HG03469 (cell line): ENCODE measurements around the gene POLR2B.
"Not testable (repeated sequence)": the region's sequence is repeated elsewhere in the genome, so short reads cannot be mapped to it uniquely, and the experiment has no call there.

Experiments
- ATAC-seq: cut with Tn5 transposase; IDR thresholded peaks from one replicate; pipeline ENCODE4 v1.9.1; 2021; ENCODE audit warnings: mild to moderate bottlenecking, moderate library complexity, moderate number of reproducible peaks; ENCODE audit not compliant: unreplicated experiment

The POLR2B gene

DNA sequence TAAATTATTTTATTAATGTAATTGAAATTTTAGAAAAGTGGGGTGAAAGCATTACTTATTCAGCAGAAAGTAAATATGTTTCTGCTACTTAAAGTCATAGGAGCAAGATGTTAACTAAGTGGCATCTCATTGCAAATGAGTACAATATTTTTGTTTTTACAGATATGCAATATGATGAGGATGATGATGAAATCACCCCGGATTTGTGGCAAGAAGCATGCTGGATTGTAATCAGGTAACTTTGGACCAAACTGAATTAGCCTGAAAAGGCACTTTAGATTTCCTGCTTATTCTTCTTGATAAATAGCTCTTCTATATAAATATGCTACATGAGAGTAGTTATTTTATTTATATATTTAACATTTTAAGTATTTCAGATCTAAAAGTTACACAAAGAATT is 7.5 kb downstream of the POLR2B start:
- no peak for ATAC-seq

DNA sequence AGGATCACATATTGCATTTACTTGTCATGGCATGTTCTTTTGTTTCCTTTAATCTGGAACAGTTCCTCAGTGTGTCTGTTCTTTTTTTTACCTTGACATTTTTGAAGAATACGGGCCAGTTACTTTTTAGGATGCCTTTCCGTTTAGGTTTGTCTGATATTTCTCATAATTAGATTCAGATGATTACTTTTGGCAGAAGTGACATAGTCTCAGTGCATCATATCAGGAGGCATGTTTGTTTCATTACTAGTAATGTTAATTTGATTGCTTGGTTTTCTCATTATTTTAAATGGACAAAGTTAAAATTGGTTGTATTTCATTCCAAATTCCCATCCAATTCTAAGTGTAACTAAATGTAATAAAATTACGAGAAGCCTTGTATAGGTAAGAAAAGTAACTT is 8.3 kb downstream of the POLR2B start:
- ATAC-seq, result no peak

DNA sequence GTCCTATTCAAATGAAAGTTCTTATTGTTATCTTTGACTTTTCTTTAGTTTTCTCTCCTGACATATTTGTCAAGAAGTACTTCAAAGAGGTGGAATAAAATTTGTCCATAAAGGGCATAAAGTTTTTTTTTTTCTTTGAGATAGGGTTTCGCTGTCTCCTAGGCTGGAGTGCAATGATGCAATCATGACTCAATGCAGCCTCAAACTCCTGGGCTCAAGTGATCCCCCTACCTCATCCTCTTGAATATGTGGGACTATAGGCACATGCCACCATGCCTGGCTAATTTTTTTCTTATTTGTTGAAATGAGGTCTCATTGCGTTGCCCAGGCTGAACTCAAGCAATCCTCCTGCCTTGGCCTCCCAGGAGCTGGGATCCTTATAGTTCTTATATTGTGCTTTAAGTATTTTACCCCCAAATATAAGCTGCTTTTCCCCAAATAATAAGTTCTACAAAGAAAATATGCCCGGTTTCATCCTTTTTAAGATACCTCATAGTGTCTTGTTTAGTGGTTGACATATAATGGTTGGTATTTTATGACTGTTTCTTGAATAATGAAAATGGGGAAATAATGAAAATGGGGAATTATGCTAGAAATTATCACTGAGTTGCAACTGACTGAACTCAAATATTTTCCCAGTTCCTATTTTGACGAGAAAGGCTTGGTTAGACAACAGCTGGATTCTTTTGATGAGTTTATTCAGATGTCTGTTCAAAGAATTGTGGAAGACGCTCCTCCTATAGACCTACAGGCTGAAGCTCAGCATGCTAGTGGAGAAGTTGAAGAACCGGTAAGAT is 11.6 kb downstream of the POLR2B start:
- ATAC-seq, result no peak

DNA sequence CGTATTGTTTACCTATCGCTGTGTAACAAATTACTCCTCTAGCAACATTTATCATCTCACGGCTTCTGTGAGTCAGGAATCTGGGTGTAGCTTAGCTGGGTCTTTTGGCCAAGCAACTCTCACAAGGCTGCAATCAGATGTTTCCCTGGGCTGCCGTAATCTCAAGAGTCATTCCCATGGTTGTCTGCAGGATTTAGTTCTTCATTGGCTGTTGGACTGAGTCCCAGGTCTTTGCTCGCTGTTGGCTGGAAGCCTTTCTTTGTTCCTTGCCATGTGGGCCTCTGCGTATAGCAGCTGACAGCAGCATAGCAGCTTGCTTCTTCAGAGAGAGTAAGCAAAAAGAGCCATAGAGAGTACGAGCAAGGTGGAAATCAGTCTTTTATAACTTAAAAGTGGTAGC is 16.8 kb downstream of the POLR2B start:
- no peak for ATAC-seq

DNA sequence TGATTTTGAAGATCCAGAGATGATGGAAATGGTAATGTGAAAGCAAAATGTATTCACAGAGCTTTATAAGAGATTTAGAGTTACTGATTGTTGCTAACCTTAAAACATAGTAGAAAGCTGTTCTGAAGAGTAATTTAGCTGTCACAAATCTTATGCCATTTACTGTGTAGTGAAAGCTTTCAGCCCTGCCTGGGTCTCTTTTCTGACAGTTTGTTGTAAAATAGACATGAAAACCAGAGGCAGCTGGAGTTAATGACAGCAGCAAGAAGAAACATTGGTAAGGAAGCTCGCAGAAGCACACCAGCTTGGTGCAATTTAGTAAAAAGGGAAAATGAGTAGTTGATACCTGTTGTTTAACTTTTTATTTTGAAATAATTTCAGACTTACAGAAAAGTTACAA is 21.1 kb downstream of the POLR2B start:
- ATAC-seq, result no peak

DNA sequence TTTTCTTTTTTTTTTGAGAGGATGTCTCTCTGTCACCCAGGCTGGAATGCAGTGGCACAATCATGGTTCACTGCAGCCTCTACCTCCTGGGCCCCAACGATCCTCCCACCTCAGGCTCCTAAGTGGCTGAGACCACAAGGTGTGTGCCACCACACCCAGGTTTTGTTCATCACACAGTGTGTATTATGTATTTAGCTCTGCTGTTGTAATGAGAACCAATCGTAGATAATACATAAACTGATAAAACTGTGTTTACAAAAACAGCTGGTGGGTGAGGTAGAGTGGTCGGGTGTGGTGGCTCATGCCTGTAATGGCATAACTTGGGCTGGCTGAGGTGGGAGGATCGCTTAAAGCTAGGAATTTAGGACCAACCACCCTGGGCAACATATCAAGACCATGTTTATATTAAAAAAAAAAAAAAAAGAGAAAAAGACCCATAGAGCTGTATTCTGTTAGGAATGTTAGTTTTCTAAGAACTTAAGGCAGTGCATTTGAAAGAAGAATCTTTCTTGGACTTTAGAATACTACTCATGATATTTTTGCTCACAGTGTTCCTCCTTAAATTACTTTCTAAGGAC is 34.9 kb downstream of the POLR2B start:
- ATAC-seq, result no peak

DNA sequence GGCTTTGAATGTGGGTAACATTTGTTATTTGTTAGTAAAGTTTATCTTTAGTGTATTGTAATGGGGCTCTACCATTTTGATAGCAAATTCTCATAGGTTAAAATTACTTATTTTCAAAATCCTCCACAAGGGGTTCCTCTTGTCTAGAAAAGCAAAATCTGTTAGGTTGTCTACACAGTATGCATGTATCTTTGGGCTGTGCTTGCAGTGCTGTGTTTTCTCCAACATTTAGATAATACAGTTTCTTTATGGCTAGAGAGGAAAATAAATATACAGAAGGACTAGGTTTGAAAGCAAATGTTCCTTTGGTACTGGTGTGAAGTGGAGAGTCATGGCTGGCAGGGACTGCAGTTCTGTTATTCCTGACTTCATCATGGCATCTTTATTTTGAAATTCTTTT is 40.3 kb downstream of the POLR2B start:
- ATAC-seq, result no peak

DNA sequence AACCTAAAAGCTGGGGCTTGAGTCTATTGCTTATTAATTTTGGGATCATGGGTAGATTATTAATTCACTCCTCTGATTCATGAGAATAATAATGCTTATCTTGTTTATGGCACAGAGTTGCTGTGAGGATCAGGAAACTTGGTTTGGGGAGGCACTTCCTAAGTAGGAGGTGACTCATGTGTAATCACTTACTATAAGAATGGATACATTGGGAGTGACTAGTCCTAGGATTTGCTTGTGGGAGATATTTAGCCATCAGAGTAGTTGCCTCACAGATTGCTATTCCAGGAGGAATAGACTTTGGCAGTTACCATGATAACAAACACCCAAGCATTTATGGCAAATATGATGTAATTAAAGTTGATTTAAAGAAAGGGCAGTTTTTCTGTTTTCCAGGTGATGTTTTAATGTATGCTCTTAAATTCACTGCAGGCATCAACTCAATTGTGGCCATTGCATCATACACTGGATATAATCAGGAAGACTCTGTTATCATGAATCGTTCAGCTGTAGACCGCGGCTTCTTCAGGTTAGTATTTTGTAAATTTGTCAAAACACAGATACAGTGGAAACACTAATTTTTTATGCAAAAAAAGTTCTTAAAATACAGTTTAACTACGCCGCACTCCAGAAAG is 41.9 kb downstream of the POLR2B start:
- no peak for ATAC-seq

DNA sequence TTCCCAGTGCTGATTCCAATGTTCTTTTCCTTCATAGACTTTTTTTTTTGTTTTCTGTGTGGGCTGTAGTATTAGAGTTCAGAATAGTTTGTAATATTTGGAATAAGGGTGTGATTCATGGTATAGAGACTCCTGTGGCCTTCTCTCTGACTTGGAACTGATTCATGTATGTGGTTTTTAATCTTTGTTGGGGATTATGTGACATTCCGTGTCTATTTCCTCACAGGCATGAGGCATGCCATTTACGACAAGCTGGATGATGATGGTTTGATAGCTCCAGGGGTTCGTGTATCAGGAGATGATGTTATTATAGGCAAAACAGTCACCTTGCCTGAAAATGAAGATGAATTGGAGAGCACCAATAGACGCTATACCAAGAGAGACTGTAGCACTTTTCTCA is 44.4 kb downstream of the POLR2B start:
- ATAC-seq, result no peak

DNA sequence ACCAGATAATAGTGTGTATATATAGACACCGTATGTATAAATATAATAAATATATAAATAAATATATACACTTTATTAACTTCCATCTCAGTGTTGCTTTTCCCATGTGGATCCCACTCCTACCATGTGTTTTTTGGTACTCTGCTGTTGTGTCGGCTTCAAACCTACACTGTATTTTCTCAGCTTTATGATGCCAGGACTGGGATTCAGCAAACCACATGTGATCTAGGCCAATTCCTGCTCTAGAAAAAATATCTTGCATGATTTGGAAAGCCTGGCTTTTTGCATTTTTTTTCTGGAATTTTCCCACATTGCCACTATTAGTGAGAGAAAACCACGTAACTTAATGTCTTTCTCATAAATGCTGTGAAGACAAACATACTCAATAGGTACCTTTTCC is 55.8 kb downstream of the POLR2B start:
- ATAC-seq, result no peak

DNA sequence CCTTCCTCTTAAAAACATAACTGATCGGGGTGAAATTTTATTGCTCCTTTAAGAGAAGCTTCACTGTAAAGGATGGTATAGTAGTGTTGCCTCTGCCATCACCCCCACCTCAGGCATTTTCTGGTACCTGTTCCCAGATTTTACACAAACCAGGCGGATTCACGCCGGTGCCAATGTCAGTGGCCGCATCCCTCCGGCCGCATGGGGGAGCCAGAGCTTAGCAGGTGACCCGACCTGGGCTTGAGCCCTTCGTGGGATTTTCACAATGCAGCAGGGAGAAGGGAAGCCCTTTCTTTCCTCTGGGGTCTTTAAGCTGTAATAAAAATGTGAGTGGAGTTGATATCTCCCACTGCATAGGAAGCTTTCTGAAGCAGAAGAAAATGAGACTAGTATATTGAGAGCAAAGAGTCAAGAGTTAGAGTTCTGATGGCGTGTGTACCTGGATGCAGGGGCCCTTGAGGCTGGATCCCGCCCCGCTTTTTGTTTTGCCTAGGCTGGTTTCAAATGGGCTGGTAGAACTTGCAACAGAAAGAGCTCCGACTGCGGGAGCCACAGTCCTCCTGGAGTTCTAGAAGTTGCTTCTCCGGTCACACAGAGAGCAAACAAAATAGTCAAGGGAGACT is 59.4 kb downstream of the POLR2B start:
- no peak for ATAC-seq

DNA sequence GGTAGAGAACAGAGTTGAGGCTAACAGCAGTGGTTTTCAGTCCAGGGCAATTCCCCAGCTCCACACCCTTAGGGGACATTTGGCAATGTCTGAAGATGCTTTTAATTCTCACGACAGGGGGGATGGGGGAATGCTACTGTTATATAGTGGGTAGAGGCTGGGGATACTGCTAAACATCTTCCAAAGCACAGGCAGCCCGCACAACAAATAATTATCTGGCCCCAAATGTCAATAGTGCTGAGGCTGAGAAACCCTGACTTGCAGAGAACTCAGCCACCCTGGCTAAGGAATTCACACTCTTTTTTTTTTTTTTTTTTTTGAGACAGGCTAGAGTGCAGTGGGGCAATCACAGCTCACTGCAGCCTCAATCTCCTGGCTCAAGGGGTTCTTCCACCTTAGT is 60.6 kb downstream of the POLR2B start:
- ATAC-seq, result no peak

DNA sequence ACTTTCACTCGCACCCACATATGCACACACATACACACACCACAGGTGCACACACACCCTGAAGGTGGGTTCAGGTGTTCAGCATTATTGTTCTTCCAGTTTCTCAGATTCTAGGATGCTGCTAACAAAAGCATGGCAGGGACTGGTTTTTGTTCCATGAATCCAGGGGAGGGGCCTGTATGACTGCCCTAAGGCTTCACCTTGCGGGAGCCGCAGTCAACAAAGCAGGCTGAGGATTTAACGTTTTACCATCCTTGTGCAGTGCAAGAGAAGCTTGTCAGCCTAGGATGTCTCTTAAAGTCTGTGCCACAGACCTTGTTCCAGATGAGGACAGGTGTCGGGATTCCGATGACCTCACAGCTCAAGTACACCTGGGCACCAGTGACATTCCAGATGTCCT is 61.8 kb downstream of the POLR2B start:
- no peak for ATAC-seq

DNA sequence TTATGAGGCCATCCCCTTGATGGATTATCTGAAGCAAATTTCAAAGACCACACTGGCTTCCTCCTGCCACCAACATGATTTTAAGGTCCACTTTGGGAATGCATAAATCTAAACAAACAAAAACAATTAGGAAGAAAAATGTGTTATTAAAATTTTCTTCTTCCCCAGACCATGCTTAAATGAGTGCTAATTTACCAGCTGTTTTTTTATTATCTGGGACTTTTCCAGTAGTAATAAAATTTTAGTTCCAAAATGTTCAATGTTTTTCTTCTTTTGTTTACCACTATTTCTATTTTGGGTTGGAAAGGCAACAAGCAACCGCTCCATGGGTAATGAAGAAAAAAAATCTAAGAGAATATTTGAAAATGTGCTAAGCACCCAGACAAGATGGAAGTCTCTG is 62.3 kb downstream of the POLR2B start:
- ATAC-seq, result no peak

DNA sequence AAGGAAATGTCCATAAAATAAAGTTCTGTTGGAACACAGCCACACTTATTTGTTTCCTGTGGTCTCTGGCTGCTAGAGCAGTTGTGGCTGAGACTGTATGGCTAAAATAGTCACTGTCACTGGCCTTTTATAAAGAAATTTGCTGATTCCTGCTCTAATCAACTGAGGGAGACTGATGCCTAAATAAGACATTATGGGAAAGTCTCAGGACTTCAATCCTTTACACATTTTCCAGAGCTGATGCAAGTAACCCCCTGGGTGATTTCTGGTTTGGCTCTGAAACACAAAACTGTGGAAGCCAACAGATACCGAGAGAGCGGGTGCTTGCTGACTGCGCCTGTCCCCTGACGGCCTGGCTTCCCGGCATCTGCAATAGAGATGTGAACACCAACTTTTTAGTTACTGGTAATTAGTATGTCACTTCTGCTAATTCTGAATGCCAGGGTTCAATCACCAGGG is 64.0 kb downstream of the POLR2B start:
- ATAC-seq, result no peak

DNA sequence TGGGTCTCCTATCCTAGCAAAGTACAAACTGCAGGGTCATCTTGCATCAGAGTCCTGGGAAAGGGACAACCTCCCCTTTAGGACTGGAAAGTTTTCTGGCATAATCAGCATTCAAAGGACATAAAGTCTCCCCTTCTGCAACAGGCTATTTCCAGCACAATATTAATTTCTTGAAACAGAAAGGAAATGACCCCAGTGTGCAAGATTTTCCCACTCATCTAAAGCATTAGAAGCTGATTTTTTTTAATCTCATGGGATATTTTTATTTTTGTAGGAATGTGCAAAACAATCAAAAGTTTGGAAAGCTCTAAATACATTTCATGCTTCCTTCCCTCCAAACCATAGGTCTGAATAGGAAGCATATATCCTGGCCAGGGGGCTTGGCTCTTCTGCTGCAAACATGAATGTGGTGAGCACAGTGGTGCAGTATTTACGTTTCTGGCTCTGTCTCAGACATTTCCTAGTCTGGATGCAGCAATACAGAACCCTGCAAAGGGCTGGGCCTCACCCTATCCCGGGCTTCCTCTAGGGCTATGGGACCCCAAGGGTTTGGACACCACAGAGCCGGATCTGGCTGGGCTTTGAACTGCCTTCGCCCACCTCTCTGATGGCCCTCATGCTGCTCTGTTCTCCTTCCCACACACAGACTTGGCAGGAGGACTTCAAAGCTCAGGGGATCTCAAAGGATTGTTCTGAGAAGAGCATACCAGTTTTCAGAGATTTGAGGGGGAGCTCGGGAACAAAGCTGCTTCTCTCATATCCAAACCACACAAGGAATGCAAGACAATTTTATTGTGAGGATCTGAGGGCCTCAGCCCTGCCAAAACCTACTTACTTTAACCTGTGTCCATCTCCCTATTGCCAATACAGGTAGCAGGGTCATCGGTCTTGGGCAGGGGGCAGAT is 64.9 kb downstream of the POLR2B start:
- ATAC-seq, result no peak

DNA sequence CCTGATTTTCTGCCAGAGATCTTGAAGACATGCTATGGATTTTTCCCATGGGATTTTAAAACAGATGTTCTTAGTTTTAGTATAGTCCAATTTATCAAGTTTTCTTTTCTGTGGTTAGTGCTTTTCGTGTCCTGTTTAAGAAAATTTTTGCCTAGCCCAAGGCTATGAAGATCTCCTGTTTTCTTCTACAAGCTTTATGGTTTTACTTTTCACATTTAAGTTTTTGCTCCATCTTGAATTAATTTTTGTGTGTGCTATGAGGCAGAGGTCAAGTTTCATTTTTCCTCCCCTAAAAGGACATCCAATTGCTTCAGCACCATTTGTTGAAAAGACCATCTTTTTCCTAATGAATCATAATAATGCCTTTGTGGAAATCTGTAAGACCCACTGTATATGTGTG is 65.6 kb downstream of the POLR2B start:
- ATAC-seq, result no peak

DNA sequence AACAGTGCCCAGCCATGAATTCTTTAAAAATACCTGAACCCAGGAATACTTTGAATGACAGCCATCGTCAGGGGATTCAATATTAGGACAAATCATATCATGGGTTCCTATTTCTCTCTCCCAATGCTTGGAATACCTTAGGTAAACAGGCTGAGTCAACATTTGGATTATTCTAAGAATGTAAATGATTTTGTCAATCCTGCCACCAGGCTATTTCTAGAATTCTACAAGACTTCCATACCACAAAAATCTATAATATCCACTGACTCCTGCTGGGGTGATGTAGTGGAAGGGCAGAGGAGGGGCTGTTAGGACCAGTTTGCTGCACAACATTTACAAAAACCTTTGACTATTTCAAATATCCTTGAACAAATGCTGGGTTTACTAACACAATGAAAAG is 66.3 kb downstream of the POLR2B start:
- ATAC-seq, result no peak

DNA sequence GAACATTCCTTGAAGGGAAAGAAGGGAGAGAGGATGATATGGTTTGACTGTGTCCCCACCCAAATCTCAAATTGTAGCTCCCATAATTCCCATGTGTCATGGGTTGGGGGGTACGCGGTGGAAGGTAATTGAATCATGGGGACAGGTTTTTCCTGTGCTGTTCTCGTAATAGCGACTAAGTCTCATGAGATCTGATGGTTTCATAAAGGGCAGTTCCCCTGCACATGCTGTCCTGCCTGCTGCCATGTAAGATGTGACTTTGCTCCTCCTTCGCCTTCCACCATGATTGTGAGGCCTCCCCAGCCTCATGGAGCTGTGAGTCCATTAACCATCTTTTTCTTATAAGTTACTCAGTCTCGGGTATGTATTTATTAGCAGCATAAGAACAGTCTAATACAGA is 68.3 kb downstream of the POLR2B start:
- not testable (repeated sequence) for ATAC-seq

DNA sequence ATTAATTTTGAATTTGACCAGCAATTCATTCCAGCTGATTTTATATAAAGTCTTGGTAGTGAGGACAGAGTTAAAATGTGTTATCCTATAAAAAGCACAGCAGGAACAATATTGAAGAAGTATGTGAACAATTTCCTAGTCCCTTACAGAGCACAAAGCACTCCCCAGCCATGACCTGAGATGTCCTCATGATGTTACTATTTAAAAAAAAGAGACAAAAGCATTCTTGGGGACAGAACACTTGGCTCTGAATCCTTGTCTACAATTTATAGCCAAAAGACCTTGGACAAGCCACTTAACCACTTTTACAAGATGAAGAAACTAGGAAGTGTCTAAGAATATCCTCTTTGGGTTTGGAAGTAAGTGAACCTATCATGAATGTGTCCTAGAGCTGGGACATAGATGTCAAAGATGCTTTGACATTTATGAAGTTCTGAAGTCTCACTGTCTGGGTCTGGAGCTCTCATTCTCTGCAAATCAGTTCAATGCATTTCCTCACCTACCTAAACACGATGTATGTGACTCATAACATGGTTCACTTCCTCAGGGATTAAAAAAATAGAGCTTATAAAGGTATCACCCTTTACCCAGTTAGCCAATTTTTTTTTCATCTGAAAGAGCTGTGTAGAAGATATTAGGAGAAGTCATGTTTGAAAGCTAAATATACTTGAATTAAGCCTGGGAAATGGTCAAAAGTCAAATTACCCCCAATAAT is 70.1 kb downstream of the POLR2B start:
- no peak for ATAC-seq
